ENCODE results near the gene SYNE3. TPM values are rescaled to one million over a fixed set of nuclear protein-coding genes. Genes with fewer than 3 reads are reported as not detected.

The SYNE3 gene
- 0.53 to 0.87 TPM (median 0.72 TPM) in 5 replicates for total RNA-seq (2022; extraction: Qiagen RNA extraction)

DNA sequence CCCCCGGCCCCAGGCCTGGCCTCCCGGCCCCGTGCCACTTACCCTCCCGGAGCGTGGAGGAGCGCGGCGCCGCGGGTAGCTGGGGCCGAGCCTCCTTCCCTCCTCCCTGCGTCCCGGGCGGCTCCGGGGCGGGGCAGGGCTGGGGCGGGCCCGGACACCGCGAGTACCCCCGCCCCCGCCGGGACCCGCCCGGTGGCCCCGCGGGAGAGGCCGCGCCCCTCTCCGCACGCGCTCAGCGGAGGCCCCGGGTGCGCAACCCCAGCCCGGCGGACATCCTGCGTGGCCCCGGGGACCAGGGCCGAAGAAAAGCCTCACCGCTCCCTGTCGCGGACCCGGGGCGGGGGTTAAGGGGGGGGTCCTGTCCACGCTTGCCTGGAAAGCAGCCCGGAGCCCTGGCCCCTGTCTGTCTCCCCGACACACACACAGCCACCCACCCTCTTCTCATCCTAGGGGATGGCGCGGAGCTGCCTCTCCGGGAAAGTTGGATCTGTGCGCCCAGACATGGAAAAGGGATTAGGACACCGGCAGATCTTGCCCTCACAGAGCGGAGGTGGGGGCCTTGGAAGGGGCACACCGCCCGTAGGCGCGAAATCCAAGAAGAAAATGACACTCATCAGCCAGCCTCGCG is at the start of gene SYNE3:
TSS of gene SYNE3 (minus strand) at position 97 of the 628 bp plus-strand sequence. CDS start 40,829 bp downstream, outside the sequence.

GRCh38 chr14:95534299-95535225 is 18.1 kb upstream of the SYNE3 start, which contains the start of gene GLRX5:
Gene GLRX5 (plus strand): TSS chr14:95535050. CDS start chr14:95535090, 40 bp downstream.

Other genes with a start within 250 kb of the SYNE3 start
- gene CLMN, start 196.7 kb downstream of the SYNE3 start, total RNA-seq (2022; extraction: Qiagen RNA extraction) = 4.8 to 8.1 TPM (median 6.9 TPM) in 5 replicates
- 45.3 to 70.4 TPM (median 69.3 TPM) in 5 replicates for gene GLRX5, start 18.4 kb upstream of the SYNE3 start, total RNA-seq (2022; extraction: Qiagen RNA extraction)
- gene TCL1B, start 169.8 kb upstream of the SYNE3 start, total RNA-seq (2022; extraction: Qiagen RNA extraction) = not detected in 5 replicates
- not detected in 5 replicates for gene TCL1A, start 197.5 kb upstream of the SYNE3 start, total RNA-seq (2022; extraction: Qiagen RNA extraction)

Measured in A549 treated with AZD2906 at 1 μM for 4 hours (cell line).